Fibroblast of skin of back (primary cell): ENCODE measurements around the gene MRPL20.
A peak's percentile ranks its signal among the peaks of the same experiment; 100 is the strongest.
"Not testable (repeated sequence)": the region's sequence is repeated elsewhere in the genome, so short reads cannot be mapped to it uniquely, and the experiment has no call there.

Experiments used
- DNase-seq: peaks from one replicate; pipeline ENCODE4 v3.0.0-alpha.2; 2013

The MRPL20 gene

GRCh38 chr1:1425753-1426495 is 18.8 kb upstream of the MRPL20 start:
- no peak for DNase-seq

DNA sequence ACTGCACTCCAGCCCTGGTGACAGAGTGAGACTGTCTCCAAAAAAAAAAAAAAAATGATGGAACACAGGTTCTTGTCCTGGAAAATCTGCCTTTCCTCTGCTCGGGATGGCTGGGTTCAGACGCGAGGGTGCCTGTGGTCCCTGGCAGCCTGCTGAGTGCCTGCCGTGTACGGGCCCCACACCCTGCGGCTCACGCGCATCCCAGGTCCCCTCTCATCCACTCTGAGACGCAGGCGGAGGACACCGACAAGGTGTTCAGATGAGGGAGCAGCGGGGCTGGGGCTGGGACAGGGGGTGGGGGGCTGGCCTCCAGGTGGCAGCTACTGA is 18.3 kb upstream of the MRPL20 start:
- no peak for DNase-seq

DNA sequence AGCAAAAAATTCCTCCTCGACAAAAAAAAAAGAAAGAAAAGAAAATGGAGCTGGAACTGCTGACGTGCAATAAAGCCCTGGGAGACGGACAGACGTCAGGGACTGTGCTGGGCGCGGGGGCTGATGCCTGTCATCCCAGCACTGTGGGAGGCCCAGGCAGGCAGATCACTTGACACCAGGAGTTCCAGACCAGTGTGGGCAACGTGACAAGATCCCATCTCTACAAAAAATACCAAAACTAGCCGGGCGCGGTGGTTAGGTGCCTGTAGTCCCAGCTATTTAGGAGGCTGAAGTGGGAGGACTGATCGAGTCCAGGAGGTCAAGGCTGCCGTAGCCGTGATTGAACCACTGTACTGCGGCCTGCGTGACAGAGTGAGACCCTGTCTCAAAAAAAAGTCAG is 17.6 kb upstream of the MRPL20 start:
- DNase-seq, result no peak

DNA sequence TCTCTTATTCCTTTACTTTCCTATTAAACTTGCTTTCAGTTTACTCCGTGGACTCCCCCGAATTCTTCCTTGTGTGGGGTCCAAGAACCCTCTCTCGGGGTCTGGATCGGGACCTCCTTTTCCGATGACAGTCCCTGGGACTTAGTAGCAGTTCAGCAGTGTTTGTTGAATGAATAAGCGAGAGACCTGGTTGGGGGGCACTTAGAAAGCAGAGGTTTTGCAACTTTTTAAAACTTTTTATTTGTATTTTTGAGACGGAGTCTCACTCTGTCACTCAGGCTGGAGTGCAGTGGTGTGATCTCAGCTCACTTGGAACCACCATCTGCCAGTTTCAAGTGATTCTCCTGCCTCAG is 16.1 kb upstream of the MRPL20 start:
- no peak for DNase-seq

DNA sequence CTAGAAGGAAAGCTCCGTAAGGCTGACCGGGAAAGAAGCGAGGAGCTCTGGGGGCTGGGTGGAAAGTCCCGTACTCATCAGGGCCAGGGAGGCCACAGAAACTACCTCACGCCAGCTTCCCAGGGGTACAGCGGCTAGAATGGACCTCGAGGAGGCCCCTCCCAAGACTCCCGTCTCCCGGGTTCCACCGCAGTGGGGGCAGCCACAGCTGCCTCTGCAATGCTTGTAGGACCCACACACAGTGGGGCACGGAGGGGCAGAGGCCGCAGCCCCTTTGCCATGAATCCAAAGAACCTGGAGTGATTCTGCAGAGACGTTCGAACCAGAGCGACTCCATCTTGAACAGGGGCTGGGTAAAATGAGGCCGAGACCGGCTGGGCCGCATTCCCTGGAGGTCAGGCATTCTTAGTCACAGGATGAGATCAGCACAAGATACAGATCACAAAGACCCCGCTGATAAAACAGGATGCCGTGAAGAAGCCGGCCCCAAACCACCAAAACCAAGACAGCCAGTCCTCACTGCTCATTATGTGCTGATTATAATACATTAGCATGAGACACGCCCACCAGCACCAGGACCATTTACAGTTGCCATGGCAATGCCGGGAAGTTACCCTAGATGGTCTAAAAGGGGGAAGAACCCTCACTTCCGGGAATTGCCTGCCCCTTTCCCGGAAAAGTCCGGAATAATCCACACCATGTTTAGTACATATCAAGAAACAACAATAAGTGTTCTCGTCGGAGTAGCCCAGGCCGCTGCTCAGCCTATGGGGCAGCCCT is 15.6 kb upstream of the MRPL20 start:
- peak; percentile 58 for DNase-seq

DNA sequence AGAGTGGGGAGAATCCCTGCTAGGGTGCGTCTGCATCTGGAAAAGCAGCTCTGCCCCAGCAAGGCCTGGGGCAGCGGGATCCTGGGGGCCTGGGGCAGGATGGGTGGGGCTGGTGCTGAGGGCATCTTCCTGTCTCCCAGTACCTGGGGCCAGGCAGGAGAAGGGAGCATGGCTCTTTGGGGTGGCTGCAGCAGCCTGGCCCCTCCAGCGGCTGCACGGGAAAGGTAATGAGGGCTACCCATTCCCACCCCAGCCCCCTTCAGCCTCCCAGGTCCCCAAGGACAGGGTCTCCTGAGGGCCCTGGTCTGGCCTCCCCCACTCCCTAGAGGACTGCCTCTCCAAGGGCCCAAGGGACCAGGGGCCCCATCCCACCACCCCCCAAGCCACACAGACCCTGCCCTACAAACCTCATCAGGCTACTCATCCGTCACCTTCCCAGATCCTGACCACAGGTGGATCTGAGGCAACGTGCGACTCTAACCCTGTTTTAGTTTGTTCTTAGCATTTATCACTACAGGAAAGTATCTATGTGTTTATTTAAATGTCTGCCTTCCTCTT is 14.9 kb upstream of the MRPL20 start:
- no peak for DNase-seq

DNA sequence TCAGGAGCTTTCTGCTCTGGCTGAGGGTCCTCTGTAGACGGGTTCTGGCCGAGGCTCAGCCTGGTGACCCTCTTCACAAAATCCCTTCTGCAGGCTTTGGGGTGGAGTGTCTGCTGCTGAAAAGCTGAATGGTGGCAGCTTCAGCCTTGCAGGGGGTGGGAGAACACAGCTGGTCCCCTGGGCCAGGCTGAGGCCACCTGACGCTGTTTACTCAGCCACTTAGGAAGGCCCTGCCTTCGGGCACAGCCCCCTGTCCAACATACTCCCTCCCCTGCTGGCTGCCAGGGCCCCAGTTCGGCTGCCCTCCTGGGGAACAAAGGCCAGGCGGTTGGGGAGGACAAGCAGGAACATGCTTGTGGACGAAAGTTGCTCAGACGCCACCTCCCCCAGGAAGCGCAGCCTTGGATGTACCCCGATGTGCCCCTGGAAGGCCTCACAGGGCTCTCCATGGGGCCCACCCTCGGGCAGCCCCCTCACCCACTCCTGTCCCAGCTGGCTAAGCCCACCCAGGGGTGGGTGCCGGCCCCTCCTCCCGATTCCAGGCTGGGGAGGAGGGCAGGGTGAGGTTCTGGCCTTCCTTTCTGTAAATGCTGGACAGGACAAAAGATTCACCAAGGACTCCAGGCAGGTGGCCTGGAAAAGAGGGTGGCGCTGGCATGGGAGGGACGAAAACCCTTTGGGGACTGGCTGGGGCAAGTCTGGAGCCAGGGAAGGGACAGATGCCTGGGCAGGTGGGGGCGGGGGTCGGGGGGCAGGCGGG is 14.2 kb upstream of the MRPL20 start, which contains the start of gene ANKRD65:
Gene ANKRD65, minus strand, starts transcription at position 130 of the 760 bp plus-strand sequence. CDS start 271 bp downstream, outside the sequence.
- DNase-seq, result no peak

GRCh38 chr1:1420654-1421141 is 13.6 kb upstream of the MRPL20 start:
- no peak for DNase-seq

- no peak for DNase-seq
These were observed 12.9 kb upstream of the MRPL20 start for GRCh38 chr1:1419813-1420653.

DNA sequence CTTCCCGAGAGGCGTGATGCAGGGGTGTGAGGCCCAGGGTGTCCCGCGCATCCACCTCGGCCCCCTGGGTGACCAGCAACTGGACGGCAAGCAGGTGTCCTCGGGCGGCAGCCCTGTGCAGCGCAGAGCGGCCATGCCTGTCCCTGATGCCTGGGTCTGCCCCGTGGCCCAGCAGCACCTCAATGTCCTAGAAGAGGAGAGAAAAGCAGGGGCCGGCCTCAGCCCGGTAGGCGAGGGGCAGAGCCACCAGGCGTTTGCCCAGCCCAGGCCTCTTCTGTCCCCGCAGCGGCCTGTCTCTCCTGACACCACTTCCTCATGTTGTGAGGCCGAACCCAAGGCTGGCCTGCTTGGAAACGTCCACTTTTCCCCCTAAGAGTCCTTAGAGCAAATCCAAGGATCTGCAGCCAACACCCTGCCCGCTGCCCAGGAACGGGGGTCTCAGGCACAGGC is 12.3 kb upstream of the MRPL20 start:
- no peak for DNase-seq

DNA sequence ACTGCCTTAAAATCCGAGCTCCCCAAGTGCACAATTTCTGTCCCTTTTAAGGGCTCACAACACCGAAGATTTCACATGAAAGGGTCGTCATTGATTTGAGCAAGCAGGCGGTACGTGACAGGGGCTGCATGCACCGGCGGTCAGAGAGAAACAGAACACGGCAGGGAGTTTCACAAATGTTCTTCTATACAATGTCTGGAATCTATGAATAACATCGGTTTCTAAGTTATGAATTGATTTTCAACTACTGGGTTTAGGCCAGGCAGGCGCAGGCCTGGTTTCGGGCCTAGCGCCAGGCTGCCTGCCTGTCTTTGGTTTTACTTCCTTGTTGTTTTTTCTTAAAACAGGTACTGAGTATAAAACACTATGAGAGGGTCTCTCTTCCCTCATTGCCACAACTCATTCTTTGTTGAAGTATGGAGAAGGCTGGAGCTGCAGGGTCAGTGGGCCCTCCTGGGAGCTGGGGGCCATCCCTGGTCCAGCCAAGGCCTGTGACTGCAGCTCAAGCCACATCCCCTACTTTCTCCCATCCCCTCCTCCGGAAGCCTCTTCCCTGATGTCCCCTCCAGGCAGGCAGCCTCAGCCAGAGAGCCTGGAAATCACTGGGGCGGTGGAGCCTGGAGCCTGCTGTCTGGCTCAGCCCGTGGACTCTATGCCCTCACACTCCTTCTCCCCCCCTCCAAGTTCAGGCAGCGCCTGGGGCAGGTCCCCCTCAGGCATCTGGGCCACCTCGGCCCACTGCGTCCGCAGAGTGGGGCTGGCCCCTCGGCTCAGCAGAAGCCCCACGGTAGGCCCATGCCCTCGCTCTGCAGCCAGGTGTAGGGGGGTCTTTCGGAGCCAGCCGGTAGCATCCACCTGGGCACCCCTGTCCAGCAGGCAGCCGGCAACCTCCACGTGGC is 11.6 kb upstream of the MRPL20 start:
- no peak for DNase-seq

DNA sequence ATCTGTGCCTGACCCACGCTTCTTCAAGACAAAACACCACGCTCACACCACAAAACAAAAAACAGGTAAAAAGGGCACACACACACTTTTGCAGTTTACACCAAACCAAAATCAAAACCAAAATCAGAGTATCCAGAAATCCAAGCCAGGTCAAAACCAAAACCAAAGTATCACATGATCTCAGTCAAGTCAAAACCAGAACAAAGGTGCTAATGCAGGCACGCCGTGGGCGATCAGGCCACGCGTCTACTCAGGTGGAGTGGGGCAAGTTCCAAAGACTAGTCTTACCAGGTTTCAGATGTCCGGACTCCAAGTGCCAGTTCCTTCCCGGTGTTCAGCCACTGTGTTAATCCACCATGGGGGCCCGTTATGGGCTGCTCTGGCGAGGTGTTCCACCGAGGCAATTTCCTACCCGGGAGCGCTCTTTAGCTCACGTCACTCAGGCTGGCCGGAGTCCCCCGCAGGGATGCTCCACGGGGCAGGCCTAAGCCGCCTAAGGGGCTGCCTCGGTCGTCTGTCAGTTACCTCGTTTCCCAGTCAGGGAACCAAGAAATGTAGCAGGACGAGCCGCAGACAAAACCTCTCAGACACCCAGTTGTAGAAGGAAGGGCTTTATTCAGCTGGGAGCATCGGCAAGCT is 10.9 kb upstream of the MRPL20 start:
- not testable (repeated sequence) for DNase-seq

DNA sequence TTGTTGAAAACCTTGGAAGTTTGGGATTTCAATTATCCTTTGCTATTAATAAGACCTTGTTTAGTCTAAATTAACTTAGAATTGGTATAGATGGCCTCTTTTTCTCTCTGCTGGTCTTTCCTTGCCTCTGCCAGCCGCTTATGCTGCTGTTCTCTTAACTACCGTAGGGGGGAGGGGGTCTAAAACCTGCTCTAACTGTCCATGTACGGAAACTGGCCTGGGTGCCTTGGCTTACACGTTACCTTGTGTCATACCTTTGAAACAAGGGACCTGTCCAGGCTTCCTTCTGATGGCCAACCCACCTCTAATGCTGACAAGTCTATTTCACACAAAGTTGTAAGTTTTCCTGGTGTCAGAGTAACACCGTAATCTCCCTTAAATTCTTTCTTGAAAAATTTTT is 10.3 kb upstream of the MRPL20 start:
- DNase-seq, result not testable (repeated sequence)

DNA sequence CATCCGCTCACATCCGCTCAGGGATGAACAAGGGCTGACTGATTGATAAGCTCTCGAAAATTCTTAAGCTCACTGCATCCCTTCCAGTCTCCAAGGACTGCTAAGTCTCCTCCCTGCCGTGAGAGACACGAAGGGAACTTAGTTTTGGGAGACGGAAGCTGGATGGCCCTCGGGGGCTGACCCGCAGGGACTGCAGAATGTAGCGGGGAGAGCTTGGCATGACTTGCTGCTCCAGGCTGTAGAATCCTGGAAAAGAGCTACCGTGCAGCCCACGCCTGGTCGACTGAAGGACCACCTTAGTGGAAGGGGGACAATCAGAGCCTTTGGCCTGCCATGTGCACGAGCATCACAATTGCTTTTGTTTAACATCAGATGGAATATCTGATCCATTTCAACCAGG is 8.7 kb upstream of the MRPL20 start:
- no peak for DNase-seq

DNA sequence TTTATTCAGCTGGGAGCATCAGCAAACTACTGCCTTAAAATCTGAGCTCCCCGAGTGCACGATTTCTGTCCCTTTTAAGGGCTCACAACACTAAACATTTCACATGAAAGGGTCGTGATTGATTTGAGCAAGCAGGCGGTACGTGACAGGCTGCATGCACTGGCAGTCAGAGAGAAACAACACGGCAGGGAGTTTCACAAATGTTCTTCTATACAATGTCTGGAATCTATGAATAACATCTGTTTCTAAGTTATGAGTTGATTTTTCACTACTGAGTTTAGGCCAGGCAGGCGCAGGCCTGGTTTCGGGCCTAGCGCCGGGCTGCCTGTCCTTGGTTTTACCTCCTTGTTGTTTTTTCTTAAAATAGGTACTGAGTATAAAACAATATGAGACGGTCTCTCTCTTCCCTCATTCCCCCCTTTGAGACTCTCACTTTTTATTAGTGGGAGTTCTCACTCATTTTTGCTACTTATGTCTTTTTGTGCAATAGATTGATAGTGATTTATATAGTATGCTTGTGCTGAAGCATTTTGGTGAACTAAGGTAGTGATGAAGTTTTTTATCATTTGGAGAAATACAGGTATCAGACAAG is 5.3 kb upstream of the MRPL20 start:
- DNase-seq, result not testable (repeated sequence)

- DNase-seq, result no peak
These were observed 4.5 kb upstream of the MRPL20 start for GRCh38 chr1:1411626-1412025.

- DNase-seq, result not testable (repeated sequence)
These were observed 3.1 kb upstream of the MRPL20 start for GRCh38 chr1:1410238-1410637.

GRCh38 chr1:1407636-1408318 is 684 bp upstream of the MRPL20 start:
- peak; percentile 38 for DNase-seq
